ENCODE results near the gene UPF3A. TPM values are rescaled to one million over a fixed set of nuclear protein-coding genes. Genes with fewer than 3 reads are reported as not detected.
A peak's percentile ranks its signal among the peaks of the same experiment; 100 is the strongest.
"Not testable (repeated sequence)": the region's sequence is repeated elsewhere in the genome, so short reads cannot be mapped to it uniquely, and the experiment has no call there.

Gene UPF3A
- polyA plus RNA-seq, 4 donors, result 86.3 to 120 (median 98.8) TPM

DNA sequence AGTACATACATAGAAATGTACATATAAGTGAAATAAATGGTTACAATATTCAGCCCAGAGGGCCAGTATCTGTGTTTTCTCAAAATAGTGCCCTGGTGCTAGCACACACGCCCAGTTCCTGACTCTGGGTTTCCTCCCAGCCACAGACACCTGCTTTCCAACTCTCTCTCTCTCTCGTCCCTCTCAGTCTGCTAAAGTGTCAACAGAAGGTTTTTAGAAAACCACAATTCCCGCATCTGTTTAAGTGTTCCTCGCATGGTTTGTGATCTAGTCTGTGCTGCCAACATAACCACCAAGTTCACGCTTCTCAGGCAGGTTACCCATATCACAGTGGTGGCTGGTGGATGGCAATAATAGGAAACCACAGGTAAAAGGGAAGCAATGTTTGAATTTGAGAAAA is 17.8 kb upstream of the UPF3A start:
- DNase-seq (ENCODE audit: low read depth in 4 of 4, low spot score in 3 of 4), result no peak

DNA sequence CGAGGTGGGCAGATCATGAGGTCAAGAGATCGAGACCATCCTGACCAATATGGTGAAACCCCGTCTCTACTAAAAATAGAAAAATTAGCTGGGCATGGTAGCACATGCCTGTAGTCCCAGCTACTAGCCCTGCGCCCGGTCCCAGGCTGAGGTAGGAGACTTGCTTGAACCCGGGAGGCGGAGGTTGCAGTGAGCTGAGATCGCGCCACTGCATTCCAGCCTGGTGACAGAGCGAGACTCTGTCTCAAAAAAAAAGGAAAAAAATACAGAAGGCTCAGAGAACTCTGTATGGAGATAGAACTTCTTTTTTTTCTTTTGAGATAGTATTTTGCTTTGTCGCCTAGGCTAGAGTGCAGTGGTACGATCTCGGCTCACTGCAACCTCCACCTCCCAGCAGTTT is 17.1 kb upstream of the UPF3A start:
- DNase-seq (ENCODE audit: low read depth in 4 of 4, low spot score in 3 of 4), result not testable (repeated sequence)

DNA sequence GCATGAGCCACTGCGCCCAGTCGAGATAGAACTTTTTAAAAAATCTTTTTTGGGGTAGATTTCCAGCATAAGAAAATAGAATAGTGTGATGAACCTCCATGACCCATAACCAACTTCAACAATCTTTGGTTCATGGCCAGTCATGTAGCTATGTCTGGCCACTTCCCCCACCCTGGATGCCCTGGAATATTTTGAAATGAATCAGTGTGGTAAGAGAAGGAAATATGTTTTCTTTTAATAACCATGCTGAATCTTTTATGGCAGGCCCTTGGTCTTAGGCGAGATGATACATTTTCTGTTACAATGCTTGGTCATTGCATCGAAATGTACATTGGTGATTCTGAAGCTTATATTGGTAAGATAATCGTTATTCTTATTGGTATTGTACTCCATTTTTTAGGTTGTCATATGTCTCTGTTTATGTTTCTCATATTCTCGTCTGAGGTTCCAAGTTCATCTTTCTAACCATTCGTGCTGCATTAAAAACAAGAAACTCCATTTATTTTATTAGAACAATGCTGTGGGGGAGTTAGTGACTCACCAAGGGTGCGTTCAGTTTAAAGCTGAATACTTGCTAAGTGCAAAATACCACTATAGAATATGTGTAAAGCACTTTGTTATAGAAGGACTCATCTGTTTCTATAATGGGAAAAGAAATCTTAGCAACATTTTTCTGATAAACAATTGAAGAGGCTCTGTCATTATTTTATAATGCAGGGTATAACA is 16.4 kb upstream of the UPF3A start:
- DNase-seq (ENCODE audit: low read depth in 4 of 4, low spot score in 3 of 4), result no peak

DNA sequence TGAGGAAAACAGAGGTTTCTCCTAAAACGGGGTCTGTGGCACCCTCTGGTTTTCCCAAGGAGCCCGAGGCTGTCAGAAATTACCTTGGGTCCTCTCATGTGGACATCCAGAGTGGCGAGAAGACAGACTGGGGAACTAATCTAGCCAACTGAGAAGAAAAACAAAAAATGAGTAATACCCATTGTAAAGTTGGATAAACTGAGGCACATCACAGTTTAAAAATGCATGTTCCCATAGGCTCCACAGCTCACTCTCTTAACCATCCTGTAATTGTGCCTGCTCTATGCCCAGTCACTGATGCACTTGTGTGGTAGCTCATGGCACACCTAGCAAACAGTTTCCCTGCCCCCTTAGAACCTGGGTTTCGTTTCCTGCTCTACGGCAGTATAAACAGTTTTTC is 15.2 kb upstream of the UPF3A start:
- no peak for DNase-seq (ENCODE audit: low read depth in 4 of 4, low spot score in 3 of 4)

DNA sequence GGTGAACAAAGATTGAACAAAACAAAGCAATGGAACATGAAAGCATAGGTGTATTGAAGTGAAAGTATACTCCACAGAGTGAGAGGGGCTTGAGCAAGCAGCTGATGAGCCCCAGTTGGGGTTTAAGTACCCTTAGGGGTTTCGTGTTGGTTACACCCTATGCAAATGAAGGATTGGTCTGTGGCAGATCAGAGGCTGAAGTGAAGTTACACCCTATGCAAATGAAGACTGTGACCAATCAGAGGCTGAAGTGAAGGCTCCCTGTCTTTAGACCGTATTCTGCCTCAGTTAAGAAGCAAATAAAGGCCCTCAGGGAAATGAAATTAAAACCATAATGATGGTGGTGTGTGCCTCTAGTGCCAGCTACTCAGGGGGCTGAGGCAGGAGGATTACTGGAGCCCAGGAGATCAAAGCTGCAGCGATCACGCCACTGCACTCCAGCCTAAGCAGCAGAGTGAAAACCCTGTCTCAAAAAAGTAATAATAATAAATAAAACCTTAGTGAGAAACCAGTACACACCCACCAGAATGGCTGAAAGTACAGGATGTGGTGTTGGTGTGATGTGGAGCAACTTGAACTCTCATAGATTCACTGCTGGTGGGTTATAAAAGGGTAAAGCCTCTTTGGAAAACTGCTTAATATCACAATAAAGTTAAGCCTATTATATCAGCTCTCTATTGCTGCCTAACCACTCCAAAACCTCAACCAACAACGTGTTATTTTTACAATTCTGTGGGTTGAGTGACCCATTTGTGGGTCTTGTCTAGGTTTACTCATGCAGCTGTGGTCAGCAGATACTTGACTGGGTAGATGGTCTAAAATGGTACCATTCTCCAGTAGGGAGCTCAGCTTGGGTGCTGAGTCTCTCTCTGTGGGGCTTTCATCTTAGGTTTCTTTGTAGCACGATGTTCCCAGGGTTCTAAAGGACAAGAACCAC is 12.8 kb upstream of the UPF3A start:
- no peak for DNase-seq (ENCODE audit: low read depth in 4 of 4, low spot score in 3 of 4)

DNA sequence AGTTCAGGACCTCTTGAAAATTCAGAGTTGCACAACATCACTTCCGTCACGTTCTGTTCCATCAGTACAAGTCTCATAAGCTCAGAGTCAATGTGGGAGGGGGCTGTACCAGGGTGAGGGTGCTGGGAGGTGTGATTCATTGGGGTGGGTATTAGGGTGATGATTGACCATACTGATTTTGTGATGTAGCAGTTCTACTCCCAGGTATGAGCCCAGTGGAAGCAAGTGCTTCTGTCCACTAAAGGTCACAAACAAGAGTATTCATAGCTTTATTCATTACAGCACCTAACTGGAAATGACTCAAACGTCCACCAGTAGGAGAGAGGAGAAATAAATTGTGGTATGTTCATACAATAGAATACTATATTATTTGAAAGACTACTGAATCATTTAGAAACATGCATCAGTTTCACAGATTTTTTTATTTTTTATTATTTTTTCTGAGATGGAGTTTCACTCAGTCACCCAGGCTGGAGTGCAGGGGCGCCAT is 12.1 kb upstream of the UPF3A start:
- DNase-seq (ENCODE audit: low read depth in 4 of 4, low spot score in 3 of 4), result no peak

DNA sequence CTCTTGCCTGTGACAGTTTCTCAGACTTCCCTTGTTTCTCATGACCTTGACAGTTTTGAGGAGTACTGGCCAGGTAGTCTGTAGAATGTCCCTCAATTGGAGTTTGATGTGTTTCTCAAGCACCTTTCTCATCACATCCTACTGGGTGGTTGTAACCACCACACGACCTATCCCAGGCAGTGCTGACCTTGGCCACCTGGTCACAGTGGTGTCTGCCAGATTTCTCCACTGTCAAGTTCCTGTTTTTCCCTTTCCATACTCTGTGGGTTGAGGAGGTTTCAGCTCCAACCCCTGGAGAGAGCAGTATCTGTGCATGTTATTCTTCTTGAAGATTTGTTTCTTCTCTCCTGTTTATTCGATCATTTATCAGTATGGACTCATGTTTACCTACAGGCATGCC is 8.4 kb upstream of the UPF3A start:
- DNase-seq (ENCODE audit: low read depth in 4 of 4, low spot score in 3 of 4), result no peak

DNA sequence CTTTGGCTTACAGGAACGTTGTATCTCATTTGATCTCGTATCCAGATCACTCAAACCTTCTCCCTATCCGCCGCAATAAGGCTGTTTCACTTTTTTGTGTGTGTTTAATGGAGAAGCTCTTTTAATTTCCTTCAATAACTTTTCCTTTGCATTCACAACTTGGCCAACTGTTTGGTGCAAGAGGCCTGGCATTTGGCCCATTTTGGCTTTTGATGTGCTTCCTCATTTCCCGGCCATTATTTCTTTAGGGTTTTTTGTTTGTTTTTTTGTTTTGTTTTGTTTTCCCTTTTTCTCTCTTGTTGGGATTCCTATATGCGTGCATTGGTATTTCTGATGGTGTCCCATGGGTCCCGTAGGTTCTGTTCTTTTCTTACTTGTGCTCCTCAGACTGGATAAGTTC is 6.1 kb upstream of the UPF3A start:
- no peak for DNase-seq (ENCODE audit: low read depth in 4 of 4, low spot score in 3 of 4)

DNA sequence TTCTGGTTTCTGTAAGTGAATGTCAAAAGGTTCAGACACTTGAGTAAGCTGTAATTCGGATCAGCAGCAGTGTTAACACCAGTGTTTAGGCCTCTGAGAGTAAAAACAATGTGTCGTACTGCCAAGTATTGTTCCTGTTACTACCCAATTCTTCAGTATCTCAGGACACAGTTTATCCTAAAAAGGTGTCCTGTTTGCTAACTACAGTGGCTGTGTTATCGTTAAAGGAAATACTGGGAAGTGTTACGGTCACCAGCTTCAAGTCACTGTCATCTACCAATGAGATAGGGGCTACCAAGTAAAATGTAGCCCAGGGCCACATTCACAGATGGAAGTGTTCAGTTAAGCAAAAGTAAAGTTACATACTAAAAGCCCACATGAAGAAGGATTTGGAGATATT is 2.3 kb upstream of the UPF3A start:
- DNase-seq (ENCODE audit: low read depth in 4 of 4, low spot score in 3 of 4), result no peak

DNA sequence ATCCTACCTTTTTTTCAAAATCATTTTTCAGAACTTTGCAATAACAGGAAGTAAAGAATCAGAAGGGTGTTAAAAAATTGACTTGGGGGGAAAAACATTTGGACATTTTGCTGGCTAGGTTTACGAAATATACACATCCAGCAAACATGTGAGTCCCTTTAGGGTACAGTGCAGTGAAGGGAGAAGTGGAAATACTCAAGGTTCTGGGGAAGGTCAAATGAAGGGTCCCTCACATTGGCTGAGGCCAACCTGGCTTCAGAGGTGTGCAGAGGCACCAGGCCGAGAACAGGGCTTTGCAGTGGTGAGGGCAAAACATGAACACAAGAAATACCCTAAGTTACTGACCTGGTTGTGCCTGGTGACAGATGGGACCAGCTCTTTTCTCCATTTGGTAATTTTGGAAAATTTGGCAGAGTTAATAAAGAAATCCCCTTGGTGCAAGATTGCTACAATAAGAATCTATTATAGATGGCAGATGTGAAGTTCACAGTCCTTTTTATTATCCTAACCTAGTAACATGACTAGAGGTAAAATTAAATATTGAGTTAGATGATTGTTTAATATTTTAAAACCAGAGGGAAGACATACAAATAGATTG is 1.5 kb upstream of the UPF3A start:
- DNase-seq (ENCODE audit: low read depth in 4 of 4, low spot score in 3 of 4), result no peak

DNA sequence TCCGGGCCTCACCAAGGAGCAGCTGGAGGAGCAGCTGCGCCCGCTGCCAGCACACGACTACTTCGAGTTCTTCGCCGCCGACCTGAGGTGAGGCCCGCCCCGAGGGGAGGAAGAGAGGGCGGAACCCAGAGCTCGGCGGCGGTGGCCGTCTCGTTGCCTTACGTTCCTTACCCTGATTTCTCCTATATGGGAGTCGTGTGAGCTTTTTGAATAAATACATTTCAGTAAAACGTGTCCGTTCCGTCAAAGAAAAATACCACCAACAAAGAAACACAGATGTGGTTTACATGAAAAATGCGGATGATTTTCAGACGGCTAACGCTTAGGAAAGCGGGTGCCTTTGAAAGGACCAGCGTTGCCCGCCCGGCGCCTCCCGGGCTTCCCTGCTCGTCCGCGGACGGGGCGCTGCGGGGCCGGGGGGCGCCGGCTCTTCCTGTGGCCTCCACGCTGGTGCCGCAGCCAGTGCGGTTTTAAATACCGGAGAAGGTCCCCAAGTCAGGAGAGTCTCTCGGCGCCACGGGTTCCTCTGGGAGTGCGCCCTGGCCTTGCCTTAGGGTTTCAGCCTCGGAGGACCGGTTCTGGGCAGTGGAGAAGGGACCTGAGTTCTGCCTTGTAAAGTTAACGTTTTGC is 755 bp downstream of the UPF3A start:
- DNase-seq (ENCODE audit: low read depth in 4 of 4, low spot score in 3 of 4), result peak; percentile 40 to 68 (median 58)

DNA sequence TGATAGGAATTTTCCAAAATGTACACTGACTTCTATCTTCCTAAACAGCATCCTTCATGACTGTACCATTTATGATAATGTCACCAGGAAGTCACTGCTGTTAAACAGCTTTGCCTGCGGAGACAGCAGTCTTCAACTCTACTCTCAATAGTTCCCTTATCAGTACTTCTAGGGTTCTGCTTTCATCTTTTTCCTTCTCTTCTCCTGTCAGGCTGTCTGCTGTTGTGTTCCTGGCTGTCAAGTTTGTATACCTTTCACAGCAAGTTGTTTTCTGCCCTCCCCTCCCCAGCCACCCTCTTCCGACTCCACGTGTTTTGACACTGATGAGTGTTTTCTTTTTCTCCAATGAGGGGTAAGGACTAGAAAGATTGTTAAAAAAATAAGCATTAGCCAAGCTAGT is 2.2 kb downstream of the UPF3A start:
- no peak for DNase-seq (ENCODE audit: low read depth in 4 of 4, low spot score in 3 of 4)

DNA sequence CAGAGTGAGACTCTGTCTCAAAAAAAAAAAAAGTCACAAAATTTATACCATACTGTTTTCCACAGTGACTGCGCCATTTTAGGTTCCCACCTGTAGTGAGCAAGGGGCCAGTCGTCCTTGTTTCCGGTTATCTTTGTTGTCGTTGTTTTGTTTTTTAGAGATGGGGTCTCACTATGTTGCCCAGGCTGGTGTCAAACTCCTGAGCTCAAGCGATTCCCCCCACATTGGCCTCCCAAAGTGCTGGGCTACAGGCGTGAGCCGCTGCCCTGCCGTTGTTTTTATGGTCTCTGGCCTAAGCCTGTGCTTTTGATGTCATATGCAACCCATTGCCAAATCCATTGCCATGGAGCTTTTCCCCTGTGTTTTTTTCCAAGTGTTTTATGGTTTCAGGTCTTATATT is 3.3 kb downstream of the UPF3A start:
- no peak for DNase-seq (ENCODE audit: low read depth in 4 of 4, low spot score in 3 of 4)

DNA sequence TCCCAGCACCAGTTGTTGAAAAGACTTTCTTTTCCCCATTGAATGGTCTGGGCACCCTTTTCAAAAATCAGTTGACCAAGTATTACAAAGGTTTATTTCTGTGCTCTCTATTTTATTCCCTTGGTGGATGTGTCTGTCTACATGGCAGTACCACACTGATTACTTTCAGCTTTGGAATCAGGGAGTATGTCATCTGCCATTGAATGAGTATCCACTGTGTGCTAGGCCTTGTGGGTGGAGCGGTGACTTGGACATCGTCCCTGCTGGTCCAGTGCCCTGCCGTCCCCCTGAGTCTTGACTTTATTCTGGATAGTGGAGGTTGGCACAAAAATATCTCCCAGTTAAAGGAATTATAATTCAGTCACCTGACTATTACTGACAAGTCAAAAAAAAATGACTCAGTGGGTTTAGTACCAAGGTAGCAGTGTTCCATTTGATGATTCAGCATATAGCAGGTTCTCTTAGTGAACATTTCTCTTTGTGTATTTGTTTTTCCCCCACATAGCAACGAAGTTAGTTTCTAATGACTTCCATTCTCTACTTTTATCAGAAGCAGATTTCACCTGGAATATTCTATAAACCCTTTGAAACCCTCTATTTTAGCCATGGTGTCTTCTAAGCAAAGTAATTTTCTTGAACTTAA is 3.9 kb downstream of the UPF3A start:
- no peak for DNase-seq (ENCODE audit: low read depth in 4 of 4, low spot score in 3 of 4)

DNA sequence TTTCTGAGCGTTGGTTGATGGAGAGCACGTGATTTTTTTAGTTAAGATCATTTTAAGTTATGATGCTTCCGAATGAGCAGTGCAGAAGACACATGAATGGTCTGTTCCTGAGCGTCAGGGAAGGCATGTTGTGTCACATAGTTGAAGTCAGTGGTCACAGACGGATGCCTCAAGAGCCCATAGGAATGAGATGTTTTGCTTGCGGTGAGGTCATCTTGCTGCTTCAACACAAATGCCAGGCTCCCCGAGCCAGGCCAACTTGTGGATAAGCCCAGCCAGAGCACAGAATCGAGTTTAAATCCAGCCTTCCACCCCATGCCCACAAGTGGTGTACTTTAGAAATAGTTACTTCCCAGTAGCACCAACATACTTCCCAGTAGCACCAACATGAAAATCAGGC is 5.4 kb downstream of the UPF3A start:
- no peak for DNase-seq (ENCODE audit: low read depth in 4 of 4, low spot score in 3 of 4)

DNA sequence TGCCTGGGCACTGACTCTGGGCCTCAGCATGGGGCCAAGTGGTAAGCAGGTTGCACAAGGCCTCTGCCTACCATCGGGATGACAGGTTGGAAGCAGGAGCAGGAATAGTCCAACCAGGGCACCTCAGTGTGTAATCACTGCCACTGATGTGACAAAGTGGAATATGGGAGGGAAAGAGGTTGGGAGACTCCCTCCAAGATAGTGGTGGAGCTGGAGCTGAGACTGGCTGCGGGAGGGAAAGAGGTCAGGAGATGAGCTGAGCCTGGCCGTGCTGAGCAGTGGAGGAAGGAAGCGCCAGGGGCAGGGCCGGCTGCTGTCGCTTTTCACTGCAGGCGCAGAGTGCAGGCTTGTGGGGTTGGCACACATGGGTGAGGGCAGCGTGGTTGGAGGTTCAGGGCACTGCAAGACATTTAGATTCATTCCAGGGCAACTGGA is 6.8 kb downstream of the UPF3A start:
- DNase-seq (ENCODE audit: low read depth in 4 of 4, low spot score in 3 of 4), result no peak

DNA sequence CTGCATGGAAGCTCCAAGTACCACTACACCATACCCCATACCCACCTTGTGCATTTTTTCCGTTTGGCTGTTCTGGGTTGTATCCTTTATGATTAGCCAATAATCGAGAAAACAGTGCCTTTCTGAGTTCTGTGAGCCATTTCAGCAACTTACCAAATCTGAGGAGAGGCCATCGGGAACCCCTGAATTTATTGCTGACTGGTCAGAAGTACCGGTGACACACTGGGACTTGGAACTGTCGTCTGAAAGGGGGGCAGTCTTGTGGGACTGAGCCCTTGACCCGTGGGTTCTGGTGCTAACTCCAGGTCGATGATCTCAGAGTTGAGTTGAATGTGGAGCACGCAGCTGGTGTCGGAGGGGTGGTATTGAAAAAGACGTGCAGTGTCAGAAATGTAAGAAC is 15.0 kb downstream of the UPF3A start:
- no peak for DNase-seq (ENCODE audit: low read depth in 4 of 4, low spot score in 3 of 4)

DNA sequence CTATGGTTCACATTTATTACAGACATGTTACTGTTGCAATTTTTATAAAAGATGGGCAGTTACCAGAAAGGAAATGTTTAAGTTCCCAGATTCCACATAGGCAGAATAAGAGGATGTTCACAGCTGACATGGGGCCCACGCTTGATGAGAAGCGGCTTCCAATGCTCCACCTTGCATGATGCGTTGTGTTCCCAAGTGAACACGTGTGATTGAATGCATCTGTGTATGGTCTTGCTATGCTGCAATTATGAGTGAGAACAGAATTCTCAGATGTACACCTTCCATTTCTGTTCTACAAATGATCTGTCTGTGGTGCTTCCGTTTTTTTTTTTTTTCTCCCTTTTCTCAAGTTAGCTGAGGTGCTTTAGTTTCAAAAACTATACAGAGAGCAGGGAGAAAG is 15.5 kb downstream of the UPF3A start:
- no peak for DNase-seq (ENCODE audit: low read depth in 4 of 4, low spot score in 3 of 4)

DNA sequence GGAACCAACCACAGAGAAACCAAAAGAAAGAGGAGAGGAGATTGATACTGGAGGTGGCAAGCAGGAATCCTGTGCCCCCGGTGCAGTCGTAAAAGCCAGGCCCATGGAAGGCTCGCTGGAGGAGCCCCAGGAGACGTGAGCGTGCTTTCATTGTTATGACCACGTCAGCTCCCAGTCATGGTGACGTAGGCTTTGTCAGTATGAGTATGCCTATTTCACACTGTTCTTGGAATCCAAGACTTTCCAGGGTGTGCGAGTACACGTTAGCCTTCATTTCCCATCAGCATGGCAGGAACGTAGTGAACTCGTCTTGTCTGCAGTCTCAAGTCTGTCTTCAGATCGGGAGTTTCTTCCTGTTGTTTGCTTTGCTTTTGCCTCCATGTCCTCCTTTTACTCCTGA is 17.5 kb downstream of the UPF3A start:
- DNase-seq (ENCODE audit: low read depth in 4 of 4, low spot score in 3 of 4), result no peak

DNA sequence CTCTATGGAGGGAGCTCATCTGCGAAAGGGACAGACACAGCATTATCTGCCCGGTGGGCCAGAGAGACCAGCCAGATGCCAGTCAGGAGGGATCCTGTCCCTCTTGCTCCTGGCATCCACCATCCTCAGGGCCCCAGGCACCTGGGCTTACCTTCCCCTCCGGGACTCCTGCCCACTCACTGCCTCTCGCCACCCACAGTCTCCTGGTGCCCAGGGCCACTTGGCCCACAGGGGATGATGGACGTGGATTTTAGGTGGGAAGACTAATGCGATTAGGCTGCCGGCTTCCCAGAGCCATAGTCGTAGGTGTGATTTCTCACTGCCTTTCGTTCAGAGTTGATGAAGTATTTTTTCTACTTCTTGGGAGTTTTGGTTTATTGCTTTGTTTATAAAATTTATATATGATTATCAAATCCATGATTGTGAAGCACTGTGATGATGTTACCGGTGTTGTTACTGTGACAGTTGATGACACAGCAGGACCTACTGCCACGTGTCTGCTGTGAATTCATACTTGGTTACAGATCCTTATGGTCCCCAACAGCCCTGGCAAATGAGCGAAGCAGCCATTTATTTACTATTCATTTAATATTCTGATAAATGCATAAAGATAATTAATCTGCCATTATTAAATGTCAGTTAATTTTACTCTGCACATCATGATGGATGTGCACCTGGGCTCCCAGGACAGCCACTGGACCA is 18.4 kb downstream of the UPF3A start:
- DNase-seq (ENCODE audit: low read depth in 4 of 4, low spot score in 3 of 4), result no peak
